Stimulated activated CD8-positive, alpha-beta memory T cell treated with anti-CD3 and anti-CD28 coated beads, Interleukin-2, amount 100 ng/mL, for 1 hour (primary cell): ENCODE results near the gene NISCH.

Source experiments
- DNase-seq, 2 donors: peaks; one replicate each; pipeline ENCODE4 v3.0.0-alpha.2; 2020; ENCODE audit warnings: low read depth in 2 of 2

Gene NISCH

GRCh38 chr3:52541050-52541449 lies 85.6 kb downstream of the NISCH start:
- DNase-seq, result no peak
